HG03103 (cell line): ENCODE results near the gene LHFPL4.
"Not testable (repeated sequence)": the region's sequence is repeated elsewhere in the genome, so short reads cannot be mapped to it uniquely, and the experiment has no call there.

Source experiments
- ATAC-seq: cut with Tn5 transposase; IDR thresholded peaks from one replicate; pipeline ENCODE4 v1.9.1; 2021; ENCODE audit warnings: low read depth; ENCODE audit not compliant: unreplicated experiment

LHFPL4 gene

GRCh38 chr3:9553021-9553947 lies at the start of gene LHFPL4:
Gene LHFPL4 (minus strand): TSS chr3:9553822. CDS start chr3:9552679, 1,143 bp downstream.
- no peak for ATAC-seq

GRCh38 chr3:9602620-9603019 lies 49.0 kb upstream of the LHFPL4 start:
- ATAC-seq, result no peak

GRCh38 chr3:9601006-9601581 lies 47.5 kb upstream of the LHFPL4 start:
- ATAC-seq, result not testable (repeated sequence)

- no peak for ATAC-seq
Measured at GRCh38 chr3:9600597-9600996, 47.0 kb upstream of the LHFPL4 start.

- no peak for ATAC-seq
Measured at GRCh38 chr3:9598783-9599387, 45.3 kb upstream of the LHFPL4 start.

GRCh38 chr3:9595877-9596276 lies 42.3 kb upstream of the LHFPL4 start:
- ATAC-seq, result no peak

GRCh38 chr3:9591781-9592180 lies 38.2 kb upstream of the LHFPL4 start:
- not testable (repeated sequence) for ATAC-seq

GRCh38 chr3:9590282-9590791 lies 36.7 kb upstream of the LHFPL4 start:
- no peak for ATAC-seq

GRCh38 chr3:9583792-9584191 lies 30.2 kb upstream of the LHFPL4 start:
- ATAC-seq, result no peak

GRCh38 chr3:9583371-9583770 lies 29.7 kb upstream of the LHFPL4 start:
- ATAC-seq, result no peak

- ATAC-seq, result no peak
Measured at GRCh38 chr3:9582332-9582731, 28.7 kb upstream of the LHFPL4 start.

GRCh38 chr3:9581742-9582141 lies 28.1 kb upstream of the LHFPL4 start:
- no peak for ATAC-seq

- ATAC-seq, result no peak
Measured at GRCh38 chr3:9569054-9569453, 15.4 kb upstream of the LHFPL4 start.

GRCh38 chr3:9565316-9565715 lies 11.7 kb upstream of the LHFPL4 start:
- ATAC-seq, result no peak

- no peak for ATAC-seq
Measured at GRCh38 chr3:9563851-9564250, 10.2 kb upstream of the LHFPL4 start.

- ATAC-seq, result not testable (repeated sequence)
Measured at GRCh38 chr3:9560056-9560455, 6.4 kb upstream of the LHFPL4 start.

GRCh38 chr3:9553948-9554513 lies 409 bp upstream of the LHFPL4 start:
- ATAC-seq, result no peak

GRCh38 chr3:9552252-9552999 lies 1.2 kb downstream of the LHFPL4 start:
- no peak for ATAC-seq

GRCh38 chr3:9550999-9551398 lies 2.6 kb downstream of the LHFPL4 start:
- ATAC-seq, result no peak

GRCh38 chr3:9549600-9549999 lies 4.0 kb downstream of the LHFPL4 start:
- ATAC-seq, result no peak
